HepG2 (cell line): Measurements from ENCODE around the gene MAPK8IP3. TPM values are rescaled to one million over a fixed set of nuclear protein-coding genes. Genes with fewer than 3 reads are reported as not detected.

ENCODE experiments used
- ATAC-seq: fragments of 200-7000 bp; cut with Tn5 transposase; 3 replicates; pipeline ENCODE4 v1.9.1; 2020; ENCODE audit warnings: mild to moderate bottlenecking, moderate library complexity
- BruUV-seq: library from RNA; stranded (reverse); fragments of 400-500 nt; replicated peaks from 2 replicates; lab custom pipeline; 2021; lab: Mats Ljungman, UMichigan
- CTCF ChIA-PET: fragments of 300-600 bp; formaldehyde crosslinking; extraction: SDS; loops from one replicate; lab custom pipeline; 2021; ENCODE audit warnings: low total read pairs, inconsistent platforms, low intra/inter-chr PET ratio; lab: Yijun Ruan, JAX
- POLR2A ChIA-PET: fragments of 350-600 bp; sonication (Branson Sonifier 250); formaldehyde crosslinking; loops from one replicate; lab custom pipeline; 2020; ENCODE audit warnings: antibody characterized with exemption, inconsistent platforms; lab: Yijun Ruan, JAX
- DNase-seq: peaks from one replicate; pipeline ENCODE4 v3.0.0-alpha.2; 2015; ENCODE audit warnings: low spot score
- FAIRE-seq: peaks from 3 replicates; lab custom pipeline; 2011; peaks lifted over from hg19 to GRCh38; lab: Jason Lieb, UNC
- H2AFZ ChIP-seq: one replicate; pipeline ENCODE4 v1.6.1; 2011; ENCODE audit warnings: low read length, inconsistent platforms
- H3K27ac ChIP-seq: fragments of 300-600 bp; 3 replicates; pipeline ENCODE4 v1.8.0; 2011; ENCODE audit warnings: mixed run types, mild to moderate bottlenecking, mixed read lengths, low read length, inconsistent platforms; ENCODE audit not compliant: insufficient read depth; ENCODE audit errors: extremely low read length
- H3K27me3 ChIP-seq, 2 experiments: fragments of 200-600 bp in 1 of 2; 2 replicates in 1 of 2; 3 replicates in 1 of 2; pipeline versions ENCODE4 v1.6.0 to v1.8.0; 2011; ENCODE audit warnings: low read length in 2 of 2, mild to moderate bottlenecking in 2 of 2, moderate library complexity in 2 of 2, inconsistent platforms in 1 of 2; ENCODE audit not compliant: insufficient read depth in 2 of 2, control insufficient read depth in 1 of 2
- H3K36me3 ChIP-seq, 2 experiments: fragments of 200-600 bp in 1 of 2; replicated peaks in 1 of 2; 2 replicates in 1 of 2; 3 replicates in 1 of 2; pipeline versions ENCODE4 v1.5.1 to v1.8.0; 2011; ENCODE audit warnings: low read length in 2 of 2, inconsistent platforms in 1 of 2; ENCODE audit not compliant: insufficient read depth in 2 of 2, control insufficient read depth in 1 of 2
- H3K4me1 ChIP-seq: 2 replicates; pipeline ENCODE4 v1.5.1; 2012; ENCODE audit warnings: low read length, inconsistent platforms; ENCODE audit not compliant: insufficient read depth
- H3K4me2 ChIP-seq: 2 replicates; pipeline ENCODE4 v1.6.0; 2011; ENCODE audit warnings: low read depth, low read length, inconsistent platforms
- H3K4me3 ChIP-seq, 3 experiments: fragments of 200-600 bp in 1 of 3; sonication (generic), shearing (Covaris generic) in 1 of 3; replicated peaks in 1 of 3; 2 replicates each; pipeline ENCODE4 v1.5.1; 2011 to 2016; ENCODE audit warnings: low read length in 3 of 3, inconsistent platforms in 2 of 3, low read depth in 2 of 3, mild to moderate bottlenecking in 2 of 3, control low read depth in 1 of 3, mixed read lengths in 1 of 3; ENCODE audit not compliant: insufficient read depth in 1 of 3
- H3K79me2 ChIP-seq: one replicate; pipeline ENCODE4 v1.6.1; 2011; ENCODE audit warnings: low read length, inconsistent platforms; ENCODE audit not compliant: insufficient read depth
- H3K9ac ChIP-seq: 2 replicates; pipeline ENCODE4 v1.6.0; 2011; ENCODE audit warnings: mild to moderate bottlenecking, low read depth, low read length, inconsistent platforms; ENCODE audit not compliant: insufficient read depth
- H3K9me3 ChIP-seq: 2 replicates; pipeline ENCODE4 v1.5.1; 2012; ENCODE audit warnings: mild to moderate bottlenecking, low read length
- H4K20me1 ChIP-seq: 2 replicates; pipeline ENCODE4 v1.6.0; 2011; ENCODE audit warnings: inconsistent platforms, mild to moderate bottlenecking, low read length, moderate library complexity; ENCODE audit not compliant: insufficient read depth
- AHR ChIP-seq: IDR thresholded peaks from 2 replicates; pipeline ENCODE4 v1.6.1; 2018; ENCODE audit warnings: missing genetic modification reagents, missing compliant biosample characterization
- KDM3A ChIP-seq: IDR thresholded peaks from 2 replicates; pipeline ENCODE4 v1.6.1; 2018; ENCODE audit warnings: low read depth, missing compliant biosample characterization
- KDM6A ChIP-seq: IDR thresholded peaks from 2 replicates; pipeline ENCODE4 v1.6.1; 2016; ENCODE audit warnings: low read depth
- KLF13 ChIP-seq: sonication (generic); formaldehyde crosslinking; IDR thresholded peaks from 2 replicates; pipeline ENCODE4 v1.4.0; 2020; ENCODE audit warnings: mild to moderate bottlenecking, missing genetic modification reagents
- ZBTB34 ChIP-seq: sonication (generic); formaldehyde crosslinking; IDR thresholded peaks from 2 replicates; pipeline ENCODE4 v1.8.0; 2022; ENCODE audit warnings: mild to moderate bottlenecking, missing genetic modification reagents
- ZBTB44 ChIP-seq: sonication (generic); formaldehyde crosslinking; IDR thresholded peaks from 2 replicates; pipeline ENCODE4 v1.4.0; 2020; ENCODE audit warnings: missing genetic modification reagents
- ZNF703 ChIP-seq: sonication (generic); formaldehyde crosslinking; IDR thresholded peaks from 2 replicates; pipeline ENCODE4 v1.5.1; 2020; ENCODE audit warnings: missing genetic modification reagents, mild to moderate bottlenecking, moderate library complexity, borderline replicate concordance
- WGBS: methylation state at CpG from one replicate; pipeline ENCODE4 v1.1.6; 2017; ENCODE audit warnings: low lambda C conversion rate; 5-methylcytosine and 5-hydroxymethylcytosine counted together
- in situ Hi-C: cut with HindIII; loops from 2 replicates; pipeline ENCODE4 v1.10.0; 2017; ENCODE audit warnings: low pct_unique_long_range_greater_than_20kb; ENCODE audit not compliant: extremely low pct_ligation_motif_present
- intact Hi-C: fragments of 100-400 bp; cut with micrococcal nuclease; formaldehyde crosslinking; loops from one replicate; pipeline ENCODE4 v1.10.0; 2022; ENCODE audit not compliant: unreplicated experiment
- polyA plus RNA-seq, 8 experiments: library from polyadenylated mRNA; depleted of rRNA in 3 of 8; stranded (reverse) in 7 of 8; unstranded in 1 of 8; fragments of >200 nt; fragmentation: Illumina TruSeq in 4 of 8; extraction: Trizol in 4 of 8; gene quantifications; 2 replicates each; pipeline versions ENCODE4 v1.2.1 to v1.2.3, GENCODE V29; 2011 to 2016; ENCODE audit warnings: low read depth in 4 of 8, missing spikeins in 1 of 8, mixed read lengths in 1 of 8; ENCODE audit not compliant: insufficient read depth in 1 of 8
- total RNA-seq, 5 experiments: library from RNA; depleted of rRNA; stranded (reverse); fragments of >200 nt; fragmentation: Illumina TruSeq; extraction: Trizol; gene quantifications; 2 replicates each; pipeline ENCODE4 v1.2.3, GENCODE V29; 2016; ENCODE audit warnings: low read depth in 1 of 5
- TF ChIP-seq, protein P1 (sequence below): IDR thresholded peaks from 2 replicates; pipeline ENCODE4 v1.6.1; 2016; ENCODE audit warnings: control low read depth

Gene MAPK8IP3
- total and polyA plus RNA-seq, 2 of the 13 experiments (the other 11 are each of a cell fraction or from before 2014, with no cell fraction given), result 25.1 to 41.7 TPM

GRCh38 chr16:1779234-1779701 lies 73.3 kb downstream of the MAPK8IP3 start:
- H3K4me1 ChIP-seq, result peaks cover 27% of the 10 kb centered on the region
- 98% methylated on average over 5 of the region's 8 CpGs for WGBS
- POLR2A ChIA-PET, result interaction anchor here (1.3 to 1.6 kb wide), 3 partner anchors 45 to 161 kb away, joined by 3 to 4 read pairs (median 4); no protein-coding TSS in a partner anchor
- DNase-seq (no peak), ATAC-seq (no peak), FAIRE-seq (no peak)
- intact Hi-C loops, result no loop called here
- H3K27ac ChIP-seq, result no peak overlapping the region
- no TSS peak for BruUV-seq
- peaks cover 20% of the 10 kb centered on the region for H3K79me2 ChIP-seq
- H3K27me3 ChIP-seq, result peaks cover 0 to 2% of the 10 kb centered on the region in 2 experiments; a peak in 2 of 5 replicates
- in situ Hi-C loops, result no loop called here
- H3K9ac ChIP-seq, result no peak overlapping the region
- H3K4me3 ChIP-seq, result no peak overlapping the region
- CTCF ChIA-PET, result no interaction called here
- H2AFZ ChIP-seq, result no peak overlapping the region
- peaks cover 5 to 13% of the 10 kb centered on the region in 2 experiments; a peak in 3 of 5 replicates for H3K36me3 ChIP-seq
- H3K9me3 ChIP-seq, result no peaks in the 10 kb centered on the region
- TF ChIP-seq KDM3A (CRISPR knock-in tag) (no peak), AHR (CRISPR knock-in tag) (no peak), KDM6A (CRISPR knock-in tag) (no peak), ZBTB44 (CRISPR knock-in tag) (no peak), ZNF703 (no peak), ZBTB34 (CRISPR knock-in tag) (no peak), KLF13 (CRISPR knock-in tag) (no peak)
- TF ChIP-seq, protein P1, sequence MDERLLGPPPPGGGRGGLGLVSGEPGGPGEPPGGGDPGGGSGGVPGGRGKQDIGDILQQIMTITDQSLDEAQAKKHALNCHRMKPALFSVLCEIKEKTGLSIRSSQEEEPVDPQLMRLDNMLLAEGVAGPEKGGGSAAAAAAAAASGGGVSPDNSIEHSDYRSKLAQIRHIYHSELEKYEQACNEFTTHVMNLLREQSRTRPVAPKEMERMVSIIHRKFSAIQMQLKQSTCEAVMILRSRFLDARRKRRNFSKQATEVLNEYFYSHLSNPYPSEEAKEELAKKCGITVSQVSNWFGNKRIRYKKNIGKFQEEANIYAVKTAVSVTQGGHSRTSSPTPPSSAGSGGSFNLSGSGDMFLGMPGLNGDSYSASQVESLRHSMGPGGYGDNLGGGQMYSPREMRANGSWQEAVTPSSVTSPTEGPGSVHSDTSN (CRISPR knock-in tag), result no peak
- TF ChIP-seq, all 625 proteins: peak for 0
- Histone ChIP-seq H4K20me1 (peaks cover 4% of the 10 kb centered on the region; the same call in 1 of the 2 replicates), H3K4me2 (no peak overlapping the region)
